GM06990 (cell line): ENCODE results near the gene TBC1D21.

Experiments used
- DNase-seq: peaks from one replicate; pipeline ENCODE4 v3.0.0-alpha.2; 2011; ENCODE audit not compliant: insufficient read length; ENCODE audit errors: extremely low read depth
- H3K27me3 ChIP-seq: replicated peaks from 2 replicates; pipeline ENCODE4 v1.6.0; 2011; ENCODE audit warnings: low read length; ENCODE audit not compliant: control insufficient read depth, insufficient read depth
- H3K36me3 ChIP-seq: 2 replicates; pipeline ENCODE4 v1.5.1; 2011; ENCODE audit warnings: low read length; ENCODE audit not compliant: control insufficient read depth, insufficient read depth
- H3K4me3 ChIP-seq: replicated peaks from 2 replicates; pipeline ENCODE4 v1.5.1; 2011; ENCODE audit warnings: low read depth, mild to moderate bottlenecking, control low read depth, low read length
- CTCF ChIP-seq: IDR thresholded peaks from 2 replicates; pipeline ENCODE4 v1.5.1; 2011; ENCODE audit warnings: low read length, control low read depth, mild to moderate bottlenecking, inconsistent platforms; ENCODE audit not compliant: insufficient read depth, poor library complexity, severe bottlenecking

Gene TBC1D21

GRCh38 chr15:73899197-73900094, 26.1 kb downstream of the TBC1D21 start:
- H3K36me3 ChIP-seq, result no peaks in the 10 kb centered on the region
- H3K27me3 ChIP-seq, result peaks cover 1% of the 10 kb centered on the region
- H3K4me3 ChIP-seq, result no peak overlapping the region
- no peak for DNase-seq
- TF ChIP-seq CTCF, result no peak

- peaks cover 1% of the 10 kb centered on the region for H3K27me3 ChIP-seq
- DNase-seq, result no peak
- H3K4me3 ChIP-seq, result no peak overlapping the region
- no peaks in the 10 kb centered on the region for H3K36me3 ChIP-seq
- no peak for TF ChIP-seq CTCF
These were observed 26.8 kb downstream of the TBC1D21 start for GRCh38 chr15:73900095-73900712.

GRCh38 chr15:73901126-73901810, 27.9 kb downstream of the TBC1D21 start:
- no peak overlapping the region for H3K4me3 ChIP-seq
- peaks cover 1% of the 10 kb centered on the region for H3K27me3 ChIP-seq
- no peak for DNase-seq
- no peak for TF ChIP-seq CTCF
- no peaks in the 10 kb centered on the region for H3K36me3 ChIP-seq

- peaks cover 1% of the 10 kb centered on the region for H3K27me3 ChIP-seq
- DNase-seq, result no peak
- H3K36me3 ChIP-seq, result no peaks in the 10 kb centered on the region
- no peak overlapping the region for H3K4me3 ChIP-seq
- TF ChIP-seq CTCF, result no peak
These were observed 29.0 kb downstream of the TBC1D21 start for GRCh38 chr15:73902121-73903020.
